ENCODE measurements around the gene CASQ2.

GRCh38 chr1:115753830-115754229 is 14.7 kb downstream of the CASQ2 start:
- no peak for TF ChIP-seq CTCF (IDR thresholded peaks at IDR 0.05)
- TF ChIP-seq POLR2A (IDR thresholded peaks at IDR 0.05), result no peak
